ENCODE measurements around the gene LAMA3. TPM values are rescaled to one million over a fixed set of nuclear protein-coding genes. Genes with fewer than 3 reads are reported as not detected.

The LAMA3 gene
- total and polyA plus RNA-seq, 2 of the 13 experiments (the other 11 are each of a cell fraction or from before 2014, with no cell fraction given) = 0.45 to 2.2 TPM

DNA sequence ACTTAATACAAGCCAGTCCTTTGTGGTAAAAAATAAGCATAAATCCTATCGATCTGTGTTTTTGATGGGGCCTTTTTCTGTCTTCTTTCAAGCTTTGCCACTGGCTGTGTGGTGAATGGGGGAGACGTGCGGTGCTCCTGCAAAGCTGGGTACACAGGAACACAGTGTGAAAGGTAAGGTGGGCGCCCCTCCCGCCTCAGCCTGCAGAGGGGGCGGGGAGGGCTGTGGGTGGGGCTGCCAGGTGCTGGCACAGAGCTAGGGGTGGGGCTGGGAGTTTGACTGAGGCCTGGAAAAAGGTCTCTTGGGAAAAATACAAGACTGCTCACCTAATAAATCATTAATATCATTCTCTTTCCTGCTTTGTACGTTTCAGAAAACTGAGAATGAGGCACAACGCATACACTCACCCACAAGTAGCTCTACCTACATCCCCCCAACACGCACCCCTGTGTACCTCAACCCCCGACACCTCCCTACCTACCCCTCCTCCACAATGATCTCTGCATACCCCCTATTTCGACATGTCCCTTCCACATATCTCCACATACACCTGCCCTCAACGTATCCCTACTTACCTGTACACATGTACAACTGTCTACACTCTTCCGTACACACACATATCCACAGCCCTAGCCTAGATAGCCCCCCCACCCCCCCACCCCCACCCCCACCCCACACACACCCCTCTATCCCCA is 195.6 kb downstream of the LAMA3 start:
- peak; percentile 12 for DNase-seq (ENCODE audit: low spot score)
- Histone ChIP-seq H3K4me2 (ENCODE audit: low read depth, low read length) (peak overlapping the region; percentile 61; the same call in 1 of the 2 replicates), H3K9me3 (ENCODE audit: low read length) (no peaks in the 10 kb centered on the region), H3K4me1 (ENCODE audit: insufficient read depth, low read length) (peaks cover 30% of the 10 kb centered on the region), H3K4me3 (replicated peaks in 1 of 3; ENCODE audit: insufficient read depth in 1 of 3, low read depth in 2 of 3, low read length in 3 of 3) (no peak overlapping the region), H3K36me3 (replicated peaks in 1 of 2; ENCODE audit: control insufficient read depth in 1 of 2, insufficient read depth in 2 of 2, low read length in 2 of 2) (no peaks in the 10 kb centered on the region), H4K20me1 (ENCODE audit: insufficient read depth, low read length) (no peaks in the 10 kb centered on the region), H3K27me3 (ENCODE audit: control insufficient read depth in 1 of 2, insufficient read depth in 2 of 2, low read length in 2 of 2) (no peaks in the 10 kb centered on the region), H3K79me2 (ENCODE audit: insufficient read depth, low read length) (no peaks in the 10 kb centered on the region), H3K9ac (ENCODE audit: insufficient read depth, low read depth, low read length) (no peak overlapping the region), H3K27ac (ENCODE audit: extremely low read length, insufficient read depth, low read length) (peak overlapping the region; percentile 65), H2AFZ (ENCODE audit: low read length) (peak overlapping the region; percentile 57)
- in situ Hi-C loops (cut with HindIII; ENCODE audit: extremely low pct_ligation_motif_present, low pct_unique_long_range_greater_than_20kb) (no loop called here), intact Hi-C loops (cut with micrococcal nuclease; ENCODE audit: unreplicated experiment) (no loop called here)
- BruUV-seq (replicated peaks) = no TSS peak
- ChIA-PET POLR2A (interaction anchor here (1.0 to 3.1 kb wide), 3 partner anchors 13 to 41 kb away, joined by 3 to 10 read pairs (median 4); no protein-coding TSS in a partner anchor), CTCF (ENCODE audit: low intra/inter-chr PET ratio, low total read pairs) (no interaction called here)
- WGBS (ENCODE audit: low lambda C conversion rate) = 73% methylated on average over 13 of the region's 13 CpGs
- FAIRE-seq = no peak
- no peak for ATAC-seq
- TF ChIP-seq ZNF616 (CRISPR knock-in tag; IDR thresholded peaks at IDR 0.05; ENCODE audit: low read depth) (no peak), ZNF687 (CRISPR knock-in tag; IDR thresholded peaks at IDR 0.05) (peak; percentile 24; the same call in 1 of the 2 replicates), REL (CRISPR knock-in tag; conservative IDR thresholded peaks at IDR 0.05) (no peak), ZFP36L1 (CRISPR knock-in tag; IDR thresholded peaks at IDR 0.05) (no peak), PATZ1 (CRISPR knock-in tag; IDR thresholded peaks at IDR 0.05) (peak; percentile 58), STAG1 (CRISPR knock-in tag; IDR thresholded peaks at IDR 0.05) (no peak), PTBP1 (IDR thresholded peaks at IDR 0.05; ENCODE audit: low read depth, low read length, poor library complexity, severe bottlenecking) (no peak), KIAA2018 (CRISPR knock-in tag; IDR thresholded peaks at IDR 0.05; ENCODE audit: borderline replicate concordance) (no peak)
